Left colon (tissue), 2 donors: ENCODE measurements around the gene RNF227. TPM values are rescaled to one million over a fixed set of nuclear protein-coding genes. Genes with fewer than 3 reads are reported as not detected.

Experiments used
- ATAC-seq: fragments of 200-7000 bp; cut with Tn5 transposase; one replicate; pipeline ENCODE4 v1.9.1; 2020; ENCODE audit warnings: mild to moderate bottlenecking, moderate library complexity
- DNase-seq, 2 donors: peaks; one replicate each; pipeline ENCODE4 v3.0.0-alpha.2; 2020
- intact Hi-C, 2 donors: fragments of 100-400 bp; cut with DNase I in 1 of 2; cut with micrococcal nuclease in 1 of 2; formaldehyde crosslinking; loops; one replicate each; pipeline versions ENCODE4 v1.11.2 to v1.14.0; 2022; cut with DNase I, micrococcal nuclease
- total RNA-seq, 2 donors: library from RNA; stranded (reverse); fragmentation: NEBNext Ultra II Directional; extraction: Animal tissue kit (Norgen Biotek cat#: 25700); gene quantifications; one replicate each; pipeline ENCODE4 v1.2.1, GENCODE V29; 2021
- donor health status: DM: no; HTN: no; CAD: no.
- donor health status: DM: yes; HTN: yes; CAD: no.

RNF227 gene
- total RNA-seq, 2 donors from 2014 or later: 1.2 to 2.1 TPM

- peak; percentile 99 to 100 for DNase-seq
- intact Hi-C loops: no loop called here
- peak; percentile 96 for ATAC-seq
These were observed 15.8 kb upstream of the RNF227 start, which contains the start of the genes CNTROB and TRAPPC1 for GRCh38 chr17:7931709-7932482. Gene CNTROB, plus strand, starts transcription at chr17:7932206. Its CDS starts 874 bp downstream, at chr17:7933080. Gene TRAPPC1, minus strand, starts transcription at chr17:7931946. Its CDS starts 117 bp downstream, at chr17:7931829.

GRCh38 chr17:7930841-7931631, 14.9 kb upstream of the RNF227 start:
- ATAC-seq (no peak), DNase-seq (peak in 1 of 2 donors; percentile 22)
- intact Hi-C loops: no loop called here

- intact Hi-C loops: no loop called here
- DNase-seq (peak in 1 of 2 donors; percentile 38), ATAC-seq (no peak)
These were observed 13.3 kb upstream of the RNF227 start, which contains the start of gene KCNAB3 for GRCh38 chr17:7929158-7930023. Gene KCNAB3, minus strand, starts transcription at chr17:7929856. Its CDS starts 421 bp downstream, at chr17:7929435.

DNA sequence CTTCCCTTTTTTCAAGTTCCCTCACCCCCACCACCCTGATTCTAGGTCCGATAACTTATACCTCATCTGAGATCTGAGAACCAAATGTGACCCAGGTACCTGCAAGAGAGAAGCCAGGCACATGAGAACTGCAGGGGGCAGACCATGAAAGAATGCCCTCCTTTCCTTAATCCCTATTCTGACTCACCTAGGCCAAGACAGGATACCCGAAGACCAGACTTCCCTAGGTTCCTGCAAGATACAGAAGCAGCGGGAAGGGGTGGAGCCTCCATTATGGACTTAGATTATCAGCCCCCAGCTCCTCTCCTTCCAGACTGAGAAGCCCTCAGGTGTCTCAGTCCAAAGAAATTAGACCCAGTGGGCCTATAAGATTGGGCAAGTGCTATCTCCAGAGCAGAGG, 11.5 kb upstream of the RNF227 start:
- intact Hi-C loops: no loop called here
- no peak for ATAC-seq
- no peak for DNase-seq

DNA sequence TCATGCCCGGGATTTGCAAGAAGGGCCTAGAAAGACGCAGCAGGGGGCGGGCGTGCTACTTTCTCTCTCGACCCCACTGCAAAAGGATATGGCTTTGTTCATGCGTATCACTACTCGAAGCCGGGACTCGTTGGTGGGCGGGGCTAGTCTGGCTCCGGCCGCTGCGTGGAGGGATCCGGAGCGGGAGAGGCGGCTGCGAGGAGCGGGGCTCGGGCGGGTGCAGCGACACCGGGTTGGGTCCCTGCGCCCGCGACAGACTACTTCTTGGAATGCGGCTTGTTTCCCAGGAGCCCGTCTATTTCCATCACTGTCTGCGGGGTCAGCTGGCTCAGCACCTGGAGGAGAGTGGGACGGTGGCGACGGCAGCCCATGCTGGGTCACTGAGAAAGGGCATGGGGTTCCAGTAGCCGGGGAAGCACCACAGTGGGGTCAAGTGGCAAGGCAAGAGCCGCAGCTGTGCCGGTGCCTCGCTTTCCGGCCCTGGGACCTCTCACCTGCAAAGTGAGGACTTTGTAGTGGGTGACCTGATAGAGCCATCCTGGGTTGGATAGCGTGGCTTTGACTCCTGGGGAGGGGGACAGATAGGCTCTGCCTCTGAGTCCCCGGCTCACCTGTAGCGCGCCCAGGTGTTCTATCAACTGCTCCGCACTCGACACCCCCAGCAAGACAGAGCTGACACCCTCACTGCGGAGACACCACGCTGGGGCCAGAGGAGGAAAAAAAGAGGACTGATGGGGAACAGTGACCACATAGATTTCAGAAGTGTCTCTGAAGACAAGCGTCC, 6.9 kb upstream of the RNF227 start:
- peak; percentile 88 to 91 for DNase-seq
- intact Hi-C loops: no loop called here

DNA sequence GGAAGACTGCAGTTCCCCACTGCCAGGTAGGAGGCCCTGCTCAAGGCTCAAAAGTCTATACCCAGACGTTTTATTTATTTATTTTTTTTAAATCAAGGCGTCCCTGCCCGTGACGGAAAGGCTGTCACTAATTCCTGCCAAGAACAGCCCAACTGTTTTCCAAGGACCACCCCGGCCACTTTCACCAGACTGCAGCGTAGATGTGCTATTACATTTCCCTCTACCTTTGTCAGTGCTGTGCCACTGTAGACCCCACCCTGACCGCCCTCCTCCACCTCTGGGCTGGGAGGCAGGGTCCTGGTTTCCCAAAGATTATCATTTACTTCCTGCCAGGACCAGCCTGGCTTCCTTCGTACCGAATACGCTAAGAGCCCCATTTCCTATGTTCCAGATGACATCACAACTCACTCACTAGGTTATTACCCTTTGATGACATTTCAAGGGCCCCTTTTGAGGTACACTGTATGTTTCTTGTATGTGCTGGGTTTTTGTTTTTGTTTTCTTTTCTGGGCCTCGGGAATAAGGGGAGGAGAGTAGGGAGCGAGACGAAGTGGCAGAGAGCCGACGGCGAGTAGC, 6.3 kb upstream of the RNF227 start:
- ATAC-seq: peak; percentile 15
- intact Hi-C loops: no loop called here
- DNase-seq: peak in 1 of 2 donors; percentile 12

More for the DNA sequence above, 6.9 kb upstream of the RNF227 start:
- peak; percentile 96 for ATAC-seq

DNA sequence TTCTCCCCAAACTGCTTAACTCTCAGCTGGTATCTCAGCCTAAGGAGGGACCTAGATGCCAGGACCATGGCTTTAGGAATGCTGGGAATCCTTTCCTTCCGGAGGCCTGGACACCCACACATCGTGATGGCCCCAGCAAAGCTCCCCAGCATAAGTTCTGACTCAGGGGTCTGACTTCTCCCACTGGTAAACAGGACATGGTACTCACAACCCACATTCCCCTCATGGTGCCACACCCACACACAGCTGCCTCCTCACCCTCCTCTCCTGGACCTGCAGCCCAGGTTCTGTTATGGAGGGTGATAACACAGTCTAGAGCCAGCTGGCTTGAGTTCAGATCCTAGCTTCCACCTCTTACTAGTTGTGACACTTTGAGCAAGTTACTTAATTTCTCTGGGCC, 719 bp upstream of the RNF227 start:
- intact Hi-C loops: no loop called here
- DNase-seq (no peak), ATAC-seq (no peak)

DNA sequence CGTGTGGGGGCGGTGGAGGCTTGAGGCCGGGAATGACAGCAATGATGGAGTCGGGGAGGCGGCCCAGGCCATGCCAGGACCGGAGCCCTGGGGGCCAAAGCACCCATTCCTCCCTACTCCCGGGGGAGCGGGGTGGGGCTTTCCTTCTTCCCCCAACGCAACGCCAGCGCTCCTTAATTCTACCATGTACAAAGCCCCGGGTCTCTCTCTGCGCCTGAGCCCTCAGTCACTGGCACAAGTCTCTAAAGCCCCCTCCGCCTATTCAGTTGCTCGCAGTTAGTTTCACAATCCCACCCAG, 245 bp upstream of the RNF227 start:
- no peak for DNase-seq
- ATAC-seq: no peak
- intact Hi-C loops: no loop called here

DNA sequence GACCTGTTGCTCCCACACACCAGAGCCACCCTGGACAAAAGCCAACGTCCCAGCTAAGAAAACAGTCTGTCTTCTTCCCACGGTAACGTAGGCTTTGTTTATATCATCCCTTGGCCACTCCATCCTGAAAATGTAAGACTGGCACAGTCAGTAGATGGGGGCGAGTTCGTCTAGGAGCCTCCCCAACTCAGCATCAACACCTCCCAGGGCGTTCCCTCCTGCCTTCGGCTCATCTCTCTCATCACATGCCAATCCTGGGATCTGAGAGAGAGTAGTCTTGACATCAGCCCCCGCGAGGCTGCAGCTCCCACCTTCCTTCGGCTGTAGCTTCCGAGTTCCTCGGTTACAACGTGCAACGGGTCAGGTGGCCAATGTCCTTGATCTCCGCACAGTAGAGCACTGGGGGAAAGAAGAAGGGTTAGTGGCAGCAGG, 894 bp downstream of the RNF227 start:
- DNase-seq (no peak), ATAC-seq (peak; percentile 53)
- intact Hi-C loops: no loop called here

GRCh38 chr17:7912927-7913524, 3.1 kb downstream of the RNF227 start:
- peak; percentile 46 for ATAC-seq
- intact Hi-C loops: loop anchor here in 1 of 2 donors (5.0 kb wide), 1 partner anchor 74 kb away; no protein-coding TSS in a partner anchor
- peak in 1 of 2 donors; percentile 16 for DNase-seq

- ATAC-seq (no peak), DNase-seq (no peak)
- intact Hi-C loops: loop anchor here in 1 of 2 donors (5.0 kb wide), 1 partner anchor 76 kb away; no protein-coding TSS in a partner anchor
These were observed 5.0 kb downstream of the RNF227 start for GRCh38 chr17:7911116-7911515.

GRCh38 chr17:7910711-7911110, 5.4 kb downstream of the RNF227 start:
- DNase-seq (no peak), ATAC-seq (no peak)
- intact Hi-C loops: loop anchor here in 1 of 2 donors (5.0 kb wide), 1 partner anchor 77 kb away; no protein-coding TSS in a partner anchor

DNA sequence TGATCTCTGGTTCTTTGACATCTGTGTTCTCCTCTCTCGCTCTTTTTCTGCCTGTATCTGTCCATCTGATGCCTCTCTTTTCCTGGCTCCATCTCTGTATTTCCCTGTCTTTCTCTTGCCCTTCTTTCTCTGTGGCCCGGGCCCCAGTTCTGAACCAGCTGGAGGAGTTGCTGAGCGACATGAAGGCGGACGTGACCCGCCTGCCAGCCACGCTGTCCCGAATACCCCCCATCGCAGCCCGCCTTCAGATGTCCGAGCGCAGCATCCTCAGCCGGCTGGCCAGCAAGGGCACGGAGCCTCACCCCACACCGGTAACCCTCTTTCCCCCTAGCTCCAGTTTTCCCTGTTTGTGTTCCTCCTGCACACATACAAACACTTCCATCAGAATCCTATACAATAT, 5.8 kb downstream of the RNF227 start:
- DNase-seq (no peak), ATAC-seq (no peak)
- intact Hi-C loops: loop anchor here in 1 of 2 donors (5.0 kb wide), 1 partner anchor 77 kb away; no protein-coding TSS in a partner anchor

DNA sequence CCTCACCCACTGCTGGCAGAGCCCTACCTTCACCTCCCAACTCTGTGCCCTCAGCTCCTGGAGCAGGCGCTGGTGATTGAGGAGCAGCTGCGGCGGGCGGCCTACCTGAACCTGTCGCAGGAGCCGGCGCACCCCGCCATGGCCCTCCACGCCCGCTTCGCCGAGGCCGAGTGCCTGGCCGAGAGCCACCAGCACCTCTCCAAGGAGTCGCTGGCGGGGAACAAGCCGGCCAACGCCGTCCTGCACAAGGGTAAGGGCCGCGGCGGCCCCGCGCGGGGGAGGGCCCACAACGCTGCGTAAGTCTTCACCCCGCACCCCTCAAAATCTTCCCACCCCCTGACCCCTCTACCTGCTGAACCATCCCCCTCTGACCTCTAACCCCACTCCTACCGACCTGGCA, 7.0 kb downstream of the RNF227 start:
- intact Hi-C loops: no loop called here
- DNase-seq (no peak), ATAC-seq (no peak)

DNA sequence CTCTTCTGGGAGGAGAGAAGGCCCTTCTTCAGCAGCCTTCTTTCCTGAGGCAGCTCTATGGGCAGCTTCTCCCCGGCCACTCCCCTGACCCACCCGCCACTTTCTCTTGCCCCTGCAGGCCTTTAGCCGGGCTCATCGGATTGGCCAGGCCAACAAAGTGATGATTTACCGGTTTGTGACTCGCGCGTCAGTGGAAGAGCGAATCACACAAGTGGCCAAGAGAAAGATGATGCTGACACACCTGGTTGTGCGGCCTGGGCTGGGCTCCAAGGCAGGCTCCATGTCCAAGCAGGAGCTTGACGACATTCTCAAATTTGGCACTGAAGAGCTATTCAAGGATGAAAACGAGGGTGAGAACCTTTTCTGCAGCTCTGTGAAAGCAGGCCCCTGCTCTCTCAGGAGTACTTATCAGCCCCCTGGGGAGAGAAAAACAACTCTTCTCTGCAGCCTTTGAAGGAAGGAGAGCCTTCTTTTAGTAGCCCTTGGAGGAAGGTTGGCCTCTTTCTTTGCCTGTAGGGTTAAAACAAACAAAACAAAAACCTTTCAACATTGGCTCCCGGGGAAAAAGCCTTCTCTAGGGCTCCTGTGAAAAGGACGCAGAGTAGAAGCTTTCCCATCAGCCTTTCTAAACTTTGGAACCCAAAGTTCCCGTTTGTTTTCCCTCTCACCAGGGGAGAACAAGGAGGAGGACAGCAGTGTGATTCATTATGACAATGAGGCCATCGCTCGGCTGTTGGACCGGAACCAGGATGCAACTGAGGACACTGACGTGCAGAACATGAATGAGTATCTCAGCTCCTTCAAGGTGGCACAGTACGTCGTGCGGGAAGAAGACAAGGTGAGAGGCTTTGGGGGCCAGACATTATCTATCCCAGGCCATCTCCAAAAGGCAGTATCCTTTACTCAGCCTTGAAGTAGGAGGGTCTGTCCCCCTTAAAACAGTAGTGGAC, 12.7 kb downstream of the RNF227 start:
- intact Hi-C loops: no loop called here
- no peak for DNase-seq
- ATAC-seq: no peak

DNA sequence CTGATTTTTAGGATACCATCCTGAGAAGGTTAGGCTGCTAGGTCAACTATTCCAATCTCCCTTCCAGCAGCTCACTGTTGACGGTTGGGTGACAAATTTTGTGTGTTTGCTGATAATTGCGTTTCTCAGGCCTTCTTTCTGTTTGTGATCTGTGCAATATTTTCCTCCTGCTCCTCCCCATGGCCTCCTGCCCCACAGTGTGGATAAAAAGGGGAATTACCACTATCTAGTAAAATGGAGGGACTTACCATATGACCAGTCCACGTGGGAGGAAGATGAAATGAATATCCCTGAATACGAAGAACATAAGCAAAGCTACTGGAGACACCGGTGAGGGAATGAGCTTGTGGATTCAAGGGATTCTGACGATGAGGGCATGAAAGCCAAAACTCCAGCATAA, 18.3 kb downstream of the RNF227 start:
- ATAC-seq: peak; percentile 97
- peak in 1 of 2 donors; percentile 27 for DNase-seq
- intact Hi-C loops: loop anchor here in 1 of 2 donors (5.0 kb wide), 1 partner anchor 35 kb away; no protein-coding TSS in a partner anchor
